DMS 273 treated with DMSO at 0.1 percent for 48 hours (cell line): ENCODE data around the gene PTTG1.

ENCODE experiments used
- DNase-seq: peaks from one replicate; lab custom pipeline; 2025; lab: John Stamatoyannopoulos, UW

The PTTG1 gene

GRCh38 chr5:160473681-160474080 is 52.0 kb downstream of the PTTG1 start:
- DNase-seq = no peak

DNA sequence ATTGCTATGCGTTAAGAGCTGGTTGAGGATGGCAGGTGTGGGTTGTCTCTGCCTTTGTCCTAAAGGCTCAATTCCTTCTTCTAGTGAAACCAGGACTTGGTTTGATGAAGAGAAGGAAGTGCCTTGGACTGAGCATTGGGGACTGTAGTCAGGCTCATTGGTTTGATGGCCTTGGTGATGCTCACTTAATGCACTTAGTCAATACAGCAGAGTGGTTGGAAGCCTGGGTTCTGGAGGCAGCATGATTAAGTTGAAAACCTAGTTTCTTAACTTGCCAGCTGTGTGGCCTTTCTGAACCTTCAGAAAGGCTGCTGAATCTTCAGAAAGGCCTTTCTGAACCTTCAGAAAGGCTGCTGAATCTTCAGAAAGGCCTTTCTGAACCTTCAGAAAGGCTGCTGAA is 52.4 kb downstream of the PTTG1 start:
- no peak for DNase-seq

GRCh38 chr5:160475864-160476438 is 54.3 kb downstream of the PTTG1 start:
- no peak for DNase-seq

DNA sequence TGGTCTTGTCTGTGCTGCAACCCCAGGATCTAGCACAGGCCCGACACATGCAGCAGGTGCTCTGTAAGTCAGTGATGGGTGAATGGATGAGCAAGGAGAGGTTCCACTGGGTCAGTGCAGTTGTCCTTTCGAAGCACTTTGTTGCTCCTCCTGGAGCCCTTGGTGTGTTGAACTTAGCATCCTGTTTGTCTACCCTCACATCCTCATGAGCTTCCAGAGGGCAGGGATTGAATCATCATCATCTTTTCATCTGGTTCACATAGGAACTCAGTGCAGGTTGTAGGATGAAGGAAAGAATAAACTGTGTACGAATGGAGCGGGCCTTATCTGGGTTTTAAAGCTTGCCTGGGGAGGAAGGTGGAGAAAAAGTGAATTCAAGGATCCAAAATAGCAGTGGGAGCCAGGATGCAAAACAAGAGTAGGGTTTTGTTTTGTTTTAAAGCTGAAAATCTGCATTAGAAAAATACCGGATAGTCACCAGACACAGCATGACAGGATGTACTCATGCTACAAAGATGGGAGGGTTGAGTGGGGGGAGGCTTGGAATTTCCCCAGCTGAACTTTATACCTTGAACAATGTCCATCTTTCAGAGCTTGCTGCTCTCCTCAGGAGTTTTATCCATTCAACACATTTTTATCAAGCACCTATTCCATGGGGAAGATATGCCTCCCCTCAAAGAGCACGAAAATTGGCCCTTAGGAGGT is 55.8 kb downstream of the PTTG1 start:
- DNase-seq = no peak

GRCh38 chr5:160478163-160478562 is 56.5 kb downstream of the PTTG1 start:
- DNase-seq = no peak
